Neural progenitor cell (in vitro differentiated cells): ENCODE results near the gene ATOX1. TPM values are rescaled to one million over a fixed set of nuclear protein-coding genes. Genes with fewer than 3 reads are reported as not detected.
A peak's percentile ranks its signal among the peaks of the same experiment; 100 is the strongest.

ENCODE experiments used
- DNase-seq: peaks from one replicate; pipeline ENCODE4 v3.0.0-alpha.2; 2016; ENCODE audit warnings: low spot score
- H2AFZ ChIP-seq: fragments of 200-600 bp; sonication (generic); replicated peaks from 2 replicates; pipeline ENCODE4 v1.6.1; 2016; ENCODE audit warnings: antibody characterized with exemption
- H3F3A ChIP-seq: fragments of 200-600 bp; sonication (generic); 2 replicates; pipeline ENCODE4 v1.6.1; 2016; ENCODE audit warnings: antibody characterized with exemption, low read depth
- H3K27ac ChIP-seq: fragments of 200-600 bp; sonication (generic); 2 replicates; pipeline ENCODE4 v1.5.1; 2016; ENCODE audit warnings: mild to moderate bottlenecking
- H3K27me3 ChIP-seq: fragments of 200-600 bp; sonication (generic); 2 replicates; pipeline ENCODE4 v1.6.1; 2016; ENCODE audit warnings: mild to moderate bottlenecking, moderate library complexity
- H3K36me3 ChIP-seq: fragments of 200-600 bp; sonication (generic); 2 replicates; pipeline ENCODE4 v1.5.1; 2016
- H3K4me1 ChIP-seq: fragments of 200-600 bp; sonication (generic); 2 replicates; pipeline ENCODE4 v1.6.1; 2016; ENCODE audit warnings: mixed run types
- H3K4me2 ChIP-seq: fragments of 200-600 bp; sonication (generic); 2 replicates; pipeline ENCODE4 v1.6.1; 2016
- H3K4me3 ChIP-seq: fragments of 200-600 bp; sonication (generic); 2 replicates; pipeline ENCODE4 v1.5.1; 2016
- H3K79me2 ChIP-seq: fragments of 200-600 bp; sonication (generic); 2 replicates; pipeline ENCODE4 v1.6.1; 2016; ENCODE audit warnings: low read depth
- H3K9ac ChIP-seq: fragments of 200-600 bp; sonication (generic); 2 replicates; pipeline ENCODE4 v1.6.1; 2016
- H3K9me3 ChIP-seq: fragments of 200-600 bp; sonication (generic); 2 replicates; pipeline ENCODE4 v1.5.1; 2016; ENCODE audit warnings: low read depth
- H4K20me1 ChIP-seq: fragments of 200-600 bp; sonication (generic); 2 replicates; pipeline ENCODE4 v1.6.1; 2016; ENCODE audit warnings: low read depth
- H3K27ac Mint-ChIP-seq: 3 replicates; pipeline ENCODE4 v1.8.0; 2021; ENCODE audit warnings: mixed read lengths
- H3K27me3 Mint-ChIP-seq: 2 replicates; pipeline ENCODE4 v1.8.0; 2022; ENCODE audit warnings: low read depth, mild to moderate bottlenecking, inconsistent platforms, moderate library complexity, mixed read lengths; ENCODE audit not compliant: insufficient read depth
- H3K36me3 Mint-ChIP-seq: 3 replicates; pipeline ENCODE4 v1.8.0; 2021; ENCODE audit warnings: mixed read lengths
- H3K4me1 Mint-ChIP-seq: 3 replicates; pipeline ENCODE4 v1.8.0; 2021; ENCODE audit warnings: mixed read lengths
- H3K4me3 Mint-ChIP-seq: 3 replicates; pipeline ENCODE4 v1.8.0; 2021; ENCODE audit warnings: mild to moderate bottlenecking, moderate library complexity, mixed read lengths
- H3K9me3 Mint-ChIP-seq: 3 replicates; pipeline ENCODE4 v1.8.0; 2020; ENCODE audit warnings: mixed read lengths
- CTCF ChIP-seq: fragments of 200-600 bp; sonication (generic); IDR thresholded peaks from 2 replicates; pipeline ENCODE4 v1.5.1; 2017; ENCODE audit warnings: antibody characterized with exemption, mild to moderate bottlenecking
- EZH2 ChIP-seq: fragments of 200-600 bp; sonication (generic); IDR thresholded peaks from 2 replicates; pipeline ENCODE4 v1.6.1; 2017; ENCODE audit warnings: antibody characterized with exemption, mild to moderate bottlenecking, moderate library complexity
- EZH2phosphoT487 ChIP-seq: fragments of 200-600 bp; sonication (generic); IDR thresholded peaks from 2 replicates; pipeline ENCODE4 v1.6.1; 2017; ENCODE audit warnings: antibody characterized with exemption
- total RNA-seq: library from RNA; depleted of rRNA; stranded (reverse); fragments of >200 nt; gene quantifications from 2 replicates; pipeline ENCODE4 v1.2.3, GENCODE V29; 2015; ENCODE audit warnings: low replicate concordance

Gene ATOX1
- total RNA-seq: 22.8 and 86.4 TPM in 2 replicates

DNA sequence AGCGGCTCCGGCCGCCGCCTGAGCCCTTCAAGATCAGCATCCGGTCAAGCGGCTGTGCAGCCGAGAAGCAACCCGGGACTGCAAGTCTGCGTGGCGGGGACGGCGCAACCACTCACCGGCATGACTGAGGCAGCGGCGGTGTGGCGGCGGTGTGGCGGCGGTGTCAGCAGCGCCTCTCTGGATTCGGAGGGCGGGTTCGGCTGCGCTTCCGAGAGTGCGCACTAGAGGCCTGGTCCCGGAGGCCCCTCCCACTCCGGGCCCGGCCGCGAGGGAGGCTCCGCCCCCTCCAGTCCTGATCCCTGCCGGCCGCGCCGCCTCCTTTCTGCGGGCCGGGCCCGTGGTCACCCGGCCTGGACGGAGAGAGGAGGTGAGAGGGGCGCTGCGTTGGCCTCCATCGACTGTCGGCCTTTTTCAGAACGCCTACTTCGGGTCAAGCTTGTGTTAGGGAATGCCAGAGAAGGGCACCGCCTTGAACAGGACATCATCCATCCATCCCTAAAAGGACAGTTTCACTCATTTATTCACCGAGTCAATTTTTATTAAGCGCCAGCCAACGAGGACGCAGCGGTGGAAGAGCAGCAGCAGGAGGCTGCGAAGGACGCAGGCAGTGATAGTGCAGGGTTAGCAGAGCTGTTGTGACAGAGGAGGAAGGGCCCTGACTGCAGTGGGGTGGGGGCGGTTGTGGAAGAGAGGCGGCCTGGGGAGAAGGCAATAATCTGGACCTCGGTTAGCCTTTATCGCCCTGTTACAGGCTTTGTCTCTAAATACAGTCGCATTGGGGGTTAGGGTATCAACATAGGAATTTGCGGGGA lies at the start of gene ATOX1:
Gene ATOX1, minus strand, starts transcription at position 202 of the 812 bp plus-strand sequence. Its CDS starts 80 bp downstream, at position 122.
- Histone ChIP-seq H4K20me1 (no peaks in the 10 kb centered on the region), H3K27ac (peak within 1 kb of the TSS; percentile 68), H3K9me3 (no peaks in the 10 kb centered on the region), H3K36me3 (no peaks in the 10 kb centered on the region), H2AFZ (peak within 1 kb of the TSS; percentile 90), H3K79me2 (peaks cover 20% of the 10 kb centered on the region), H3K4me1 (peaks cover 28% of the 10 kb centered on the region), H3K9ac (peak within 1 kb of the TSS; percentile 54), H3K27me3 (no peaks in the 10 kb centered on the region), H3K4me2 (peak within 1 kb of the TSS; percentile 90), H3F3A (peaks cover 21% of the 10 kb centered on the region), H3K4me3 (peak within 1 kb of the TSS; percentile 80)
- peak; percentile 97 for DNase-seq
- Mint-ChIP-seq H3K4me1 (peaks cover 35% of the 10 kb centered on the region), H3K36me3 (no peaks in the 10 kb centered on the region), H3K9me3 (no peaks in the 10 kb centered on the region), H3K27me3 (peaks cover 8% of the 10 kb centered on the region), H3K4me3 (peak within 1 kb of the TSS; percentile 82), H3K27ac (peak within 1 kb of the TSS; percentile 93)
- TF ChIP-seq EZH2 (peak; percentile 67), EZH2phosphoT487 (no peak), CTCF (peak; percentile 12)

DNA sequence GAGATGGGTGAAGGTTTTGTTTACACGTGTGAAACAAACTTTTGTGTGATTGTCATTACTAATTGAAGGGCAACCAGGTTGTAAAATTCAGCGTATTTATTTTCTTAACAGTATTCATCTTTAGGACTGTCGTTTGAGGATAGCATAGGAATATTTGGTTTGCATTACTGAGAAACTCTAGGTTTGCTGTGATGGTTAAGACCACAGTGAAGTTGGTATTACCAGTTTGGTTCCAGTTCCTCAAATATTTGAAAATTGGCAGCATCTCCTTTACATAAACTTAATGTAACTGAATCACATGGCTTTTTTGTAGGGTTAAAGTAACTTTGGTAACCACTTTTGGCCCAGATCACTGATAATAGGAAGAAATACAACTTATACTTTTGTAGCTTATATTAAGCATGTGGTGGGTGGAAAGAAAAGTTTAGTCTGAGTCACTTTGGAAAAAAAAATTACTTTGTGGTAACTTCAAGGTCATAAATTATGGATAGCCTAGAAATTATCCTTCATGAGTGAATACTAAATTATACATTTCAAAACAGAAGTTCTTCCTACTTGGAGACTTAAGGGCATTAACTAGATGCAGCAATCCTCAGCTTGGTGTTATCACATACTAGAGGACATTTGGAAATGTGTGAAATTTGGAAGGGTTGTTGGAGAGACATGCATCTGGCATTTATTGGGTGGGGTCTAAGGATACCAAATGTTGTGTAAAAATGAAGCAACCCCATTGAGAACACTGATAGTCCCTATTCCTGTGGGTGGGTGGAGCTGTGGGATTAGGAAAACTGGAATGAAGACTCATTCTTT lies 47.2 kb upstream of the ATOX1 start:
- H3K27ac Mint-ChIP-seq: no peak overlapping the region

DNA sequence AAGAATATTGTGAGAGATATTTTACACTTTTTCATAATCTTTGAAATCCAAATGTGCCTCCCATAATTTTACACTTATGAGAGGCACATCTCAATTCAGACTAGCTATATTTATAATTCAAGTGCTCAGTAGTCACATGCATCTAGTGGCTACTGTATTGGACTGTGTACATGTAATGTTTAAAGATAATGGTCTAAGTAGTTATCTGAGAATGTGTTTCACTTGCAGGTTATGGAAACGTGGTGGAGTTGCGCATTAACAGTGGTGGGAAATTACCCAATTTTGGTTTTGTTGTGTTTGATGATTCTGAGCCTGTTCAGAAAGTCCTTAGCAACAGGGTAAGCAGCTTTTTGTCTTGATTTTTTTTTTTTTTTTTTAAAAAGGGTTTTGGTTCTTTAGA lies 42.1 kb upstream of the ATOX1 start:
- peaks cover 50% of the 10 kb centered on the region for H3K36me3 ChIP-seq
- no peak overlapping the region for H3K27ac Mint-ChIP-seq
- peaks cover 40% of the 10 kb centered on the region for H4K20me1 ChIP-seq

More for the DNA sequence above, 47.2 kb upstream of the ATOX1 start:
- Histone ChIP-seq H3K4me1 (no peaks in the 10 kb centered on the region), H2AFZ (no peak overlapping the region), H3K4me2 (no peak overlapping the region), H3F3A (peaks cover 5% of the 10 kb centered on the region), H3K27ac (no peak overlapping the region), H3K79me2 (peaks cover 72% of the 10 kb centered on the region), H3K9me3 (no peaks in the 10 kb centered on the region), H3K36me3 (peaks cover 25% of the 10 kb centered on the region), H3K4me3 (no peak overlapping the region), H3K9ac (no peak overlapping the region), H3K27me3 (no peaks in the 10 kb centered on the region), H4K20me1 (peaks cover 21% of the 10 kb centered on the region)
- no peak overlapping the region for H3K4me3 Mint-ChIP-seq
- H3K9me3 Mint-ChIP-seq: no peaks in the 10 kb centered on the region
- no peak for DNase-seq
- H3K36me3 Mint-ChIP-seq: peaks cover 58% of the 10 kb centered on the region
- TF ChIP-seq CTCF: no peak
- no peak for TF ChIP-seq EZH2
- no peak for TF ChIP-seq EZH2phosphoT487
- H3K27me3 Mint-ChIP-seq: no peaks in the 10 kb centered on the region
- H3K4me1 Mint-ChIP-seq: no peaks in the 10 kb centered on the region

More for the DNA sequence above, 42.1 kb upstream of the ATOX1 start:
- H2AFZ ChIP-seq: no peak overlapping the region
- no peaks in the 10 kb centered on the region for H3K27me3 Mint-ChIP-seq
- no peak for DNase-seq
- no peaks in the 10 kb centered on the region for H3K27me3 ChIP-seq
- H3K27ac ChIP-seq: no peak overlapping the region
- H3K4me3 Mint-ChIP-seq: no peak overlapping the region
- no peaks in the 10 kb centered on the region for H3K9me3 Mint-ChIP-seq
- no peak overlapping the region for H3K9ac ChIP-seq
- no peaks in the 10 kb centered on the region for H3K9me3 ChIP-seq
- H3K36me3 Mint-ChIP-seq: peaks cover 52% of the 10 kb centered on the region
- H3F3A ChIP-seq: peaks cover 11% of the 10 kb centered on the region
- H3K4me3 ChIP-seq: no peak overlapping the region
- H3K79me2 ChIP-seq: peaks cover 81% of the 10 kb centered on the region
- no peak overlapping the region for H3K4me2 ChIP-seq
- H3K4me1 Mint-ChIP-seq: no peaks in the 10 kb centered on the region
- TF ChIP-seq EZH2: no peak
- no peak for TF ChIP-seq EZH2phosphoT487
- no peak for TF ChIP-seq CTCF
- no peaks in the 10 kb centered on the region for H3K4me1 ChIP-seq
